ENCODE data around the gene KIAA1328. TPM values are rescaled to one million over a fixed set of nuclear protein-coding genes. Genes with fewer than 3 reads are reported as not detected.

Gene KIAA1328
- total and polyA plus RNA-seq, 11 donors, result 1.4 to 6.4 (median 4.0) TPM

DNA sequence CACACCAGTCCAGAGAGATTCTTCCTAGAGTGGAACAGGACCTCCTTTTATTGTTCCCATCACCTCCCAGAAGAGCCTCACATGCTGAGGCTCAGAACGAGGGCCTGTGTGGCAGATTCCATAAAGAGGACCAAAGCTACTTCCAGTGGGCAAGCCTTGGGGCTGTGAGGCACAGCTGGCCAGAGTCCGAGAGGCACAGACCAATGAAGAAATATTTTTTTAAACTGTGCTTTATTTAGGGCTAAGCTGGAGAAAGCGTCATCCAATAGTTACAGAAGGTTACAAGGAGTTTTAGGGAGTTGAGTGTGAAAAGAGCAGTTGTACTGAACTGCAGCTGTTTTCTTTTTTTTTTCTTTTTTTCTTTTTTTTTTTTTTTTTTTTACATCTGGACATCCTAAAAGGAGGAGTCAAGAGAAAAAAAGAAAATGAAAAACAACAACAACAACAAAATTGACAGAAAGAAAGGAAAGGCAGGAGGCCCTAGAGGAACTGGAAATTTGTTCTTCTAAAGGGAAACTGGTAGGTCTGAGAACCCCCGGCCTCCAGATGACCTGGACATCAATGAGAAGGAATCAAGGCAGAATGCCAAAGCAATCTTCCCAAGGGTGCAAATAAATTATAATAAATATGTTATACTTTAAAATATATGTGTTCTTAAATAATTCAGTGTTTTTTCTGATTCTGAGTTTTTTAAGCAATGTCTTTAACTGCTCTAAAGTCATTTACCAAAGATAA lies 414.1 kb downstream of the KIAA1328 start:
- ATAC-seq, result no peak
- intact Hi-C loops (cut with DNase I), result loop anchor here in 2 of 10 donors (10.0 kb wide), 2 partner anchors 58 to 62 kb away; no protein-coding TSS in a partner anchor

DNA sequence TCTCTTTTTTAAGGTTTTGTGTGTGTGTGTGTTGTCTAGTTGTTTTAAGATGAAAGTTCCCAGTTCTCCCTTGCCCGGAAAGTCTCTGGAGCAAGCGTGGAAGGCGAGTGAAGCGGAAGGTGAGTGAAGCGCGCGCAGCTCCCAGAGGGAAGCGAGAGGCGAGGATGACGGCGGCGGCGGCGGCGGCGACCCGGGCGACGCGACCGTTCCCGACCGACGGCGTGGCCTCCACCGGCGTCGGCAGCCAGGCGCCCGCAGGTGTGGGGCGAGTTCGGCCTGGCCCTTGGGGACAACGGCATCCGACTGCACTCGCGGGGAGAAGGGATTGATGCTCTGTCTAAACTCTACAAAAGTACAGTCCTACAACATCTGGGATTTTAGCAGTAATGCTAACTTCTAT lies 414.8 kb downstream of the KIAA1328 start:
- Histone ChIP-seq H3K27me3 (peaks cover 0 to 38% (median 8%) of the 10 kb centered on the region in 9 donors), H3K4me1 (peaks cover 0 to 5% (median 0%) of the 10 kb centered on the region in 12 donors), H3K36me3 (no peaks in the 10 kb centered on the region), H3K4me3 (peak overlapping the region in 2 of 12 donors; percentile 11 to 19), H3K27ac (no peak overlapping the region), H3K9me3 (no peaks in the 10 kb centered on the region)
- 11 to 18% (median 12%) methylated on average over 36 of the region's 36 CpGs for WGBS, 4 donors
- DNase-seq, result no peak
- TF ChIP-seq, protein P1, sequence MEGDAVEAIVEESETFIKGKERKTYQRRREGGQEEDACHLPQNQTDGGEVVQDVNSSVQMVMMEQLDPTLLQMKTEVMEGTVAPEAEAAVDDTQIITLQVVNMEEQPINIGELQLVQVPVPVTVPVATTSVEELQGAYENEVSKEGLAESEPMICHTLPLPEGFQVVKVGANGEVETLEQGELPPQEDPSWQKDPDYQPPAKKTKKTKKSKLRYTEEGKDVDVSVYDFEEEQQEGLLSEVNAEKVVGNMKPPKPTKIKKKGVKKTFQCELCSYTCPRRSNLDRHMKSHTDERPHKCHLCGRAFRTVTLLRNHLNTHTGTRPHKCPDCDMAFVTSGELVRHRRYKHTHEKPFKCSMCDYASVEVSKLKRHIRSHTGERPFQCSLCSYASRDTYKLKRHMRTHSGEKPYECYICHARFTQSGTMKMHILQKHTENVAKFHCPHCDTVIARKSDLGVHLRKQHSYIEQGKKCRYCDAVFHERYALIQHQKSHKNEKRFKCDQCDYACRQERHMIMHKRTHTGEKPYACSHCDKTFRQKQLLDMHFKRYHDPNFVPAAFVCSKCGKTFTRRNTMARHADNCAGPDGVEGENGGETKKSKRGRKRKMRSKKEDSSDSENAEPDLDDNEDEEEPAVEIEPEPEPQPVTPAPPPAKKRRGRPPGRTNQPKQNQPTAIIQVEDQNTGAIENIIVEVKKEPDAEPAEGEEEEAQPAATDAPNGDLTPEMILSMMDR (IDR thresholded peaks at IDR 0.05), result no peak
- TF ChIP-seq POLR2A (IDR thresholded peaks at IDR 0.05), result no peak
- intact Hi-C loops (cut with DNase I), result loop anchor here in 2 of 10 donors (10.0 kb wide), 2 partner anchors 59 to 61 kb away; no protein-coding TSS in a partner anchor
- ATAC-seq, result no peak

More for the DNA sequence above, 414.1 kb downstream of the KIAA1328 start:
- 63 to 70% (median 68%) methylated on average over 4 of the region's 4 CpGs for WGBS, 4 donors
- peaks cover 0 to 5% (median 0%) of the 10 kb centered on the region in 12 donors for H3K4me1 ChIP-seq
- H3K4me3 ChIP-seq, result no peak overlapping the region
- DNase-seq, result no peak
- TF ChIP-seq POLR2A (IDR thresholded peaks at IDR 0.05), result no peak
- TF ChIP-seq, protein P1 (IDR thresholded peaks at IDR 0.05), result no peak
- peaks cover 0 to 38% (median 8%) of the 10 kb centered on the region in 9 donors for H3K27me3 ChIP-seq
- no peaks in the 10 kb centered on the region for H3K9me3 ChIP-seq
- H3K36me3 ChIP-seq, result no peaks in the 10 kb centered on the region
- no peak overlapping the region for H3K27ac ChIP-seq

DNA sequence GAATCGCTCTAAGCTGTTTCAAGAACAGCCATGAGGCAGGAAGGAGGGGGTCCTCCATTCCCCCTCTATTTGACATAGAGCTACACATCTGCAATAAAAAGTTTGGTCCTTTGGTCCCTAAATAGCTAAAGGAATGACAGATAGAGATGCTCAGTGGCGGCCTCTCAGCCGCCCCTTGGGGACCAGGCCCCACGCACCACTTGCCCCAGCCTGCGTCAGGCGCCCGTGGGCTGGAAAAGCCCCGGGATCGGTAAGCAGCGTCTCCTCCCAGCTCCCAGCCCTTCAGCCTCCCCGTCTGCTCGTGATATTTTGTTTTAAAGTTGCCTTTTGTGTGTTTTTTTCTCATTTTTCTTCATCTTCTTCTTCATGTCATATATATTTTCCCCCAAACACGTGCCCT lies 415.7 kb downstream of the KIAA1328 start:
- ATAC-seq (no peak), DNase-seq (no peak)
- no peaks in the 10 kb centered on the region for H3K36me3 ChIP-seq
- peaks cover 0 to 34% (median 8%) of the 10 kb centered on the region in 9 donors for H3K27me3 ChIP-seq
- intact Hi-C loops (cut with DNase I), result loop anchor here in 2 of 10 donors (10.0 kb wide), 2 partner anchors 60 kb away; no protein-coding TSS in a partner anchor
- TF ChIP-seq, protein P1 (IDR thresholded peaks at IDR 0.05), result no peak
- no peaks in the 10 kb centered on the region for H3K9me3 ChIP-seq
- 93 to 94% (median 94%) methylated on average over 13 of the region's 13 CpGs for WGBS, 4 donors
- H3K4me3 ChIP-seq, result no peak overlapping the region
- H3K4me1 ChIP-seq, result peaks cover 0 to 5% (median 0%) of the 10 kb centered on the region in 12 donors
- no peak overlapping the region for H3K27ac ChIP-seq

DNA sequence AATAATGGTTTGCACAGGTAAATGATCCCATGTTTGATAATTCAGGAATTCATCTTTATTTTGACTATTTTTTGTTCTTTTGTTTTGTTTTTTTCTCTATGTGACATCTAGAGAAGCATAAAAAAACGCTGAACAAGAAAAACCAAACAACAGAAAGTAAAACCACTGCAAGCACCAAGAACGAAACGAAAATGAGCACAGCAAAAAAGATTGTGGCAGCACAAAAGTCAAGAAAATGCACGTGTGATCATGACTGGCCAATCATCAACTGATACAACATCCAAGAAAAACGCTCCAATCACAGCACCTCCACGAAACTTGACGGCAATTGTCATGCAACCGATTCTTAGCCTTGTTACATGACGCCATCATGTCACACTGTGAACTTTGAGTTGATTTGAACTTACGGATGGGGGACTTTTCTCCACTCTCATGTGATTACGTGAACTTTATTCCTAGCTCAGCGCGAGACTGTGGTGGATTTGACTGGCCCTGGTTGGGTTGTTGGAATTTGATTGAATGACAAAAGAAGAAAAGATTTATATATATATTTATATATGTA lies 417.9 kb downstream of the KIAA1328 start:
- no peaks in the 10 kb centered on the region for H3K9me3 ChIP-seq
- H3K27me3 ChIP-seq, result peaks cover 0 to 39% (median 8%) of the 10 kb centered on the region in 9 donors
- no peak for ATAC-seq
- H3K4me3 ChIP-seq, result no peak overlapping the region
- no peak for DNase-seq
- H3K36me3 ChIP-seq, result no peaks in the 10 kb centered on the region
- H3K27ac ChIP-seq, result no peak overlapping the region
- H3K4me1 ChIP-seq, result peaks cover 0 to 5% (median 0%) of the 10 kb centered on the region in 12 donors
- no peak for TF ChIP-seq POLR2A (IDR thresholded peaks at IDR 0.05)
- TF ChIP-seq, protein P1 (IDR thresholded peaks at IDR 0.05), result no peak
- WGBS, 4 donors, result 89 to 90% (median 89%) methylated on average over 13 of the region's 13 CpGs
- intact Hi-C loops (cut with DNase I), result loop anchor here in 2 of 10 donors (10.0 kb wide), 2 partner anchors 58 to 62 kb away; no protein-coding TSS in a partner anchor

All from heart left ventricle (tissue), 16 donors.